ENCODE data around the gene TRPV4. TPM values are rescaled to one million over a fixed set of nuclear protein-coding genes. Genes with fewer than 3 reads are reported as not detected.

TRPV4 gene
- total RNA-seq, 5 donors from 2014 or later (not counting 1 experiment from before 2014, with no cell fraction given), result not detected

DNA sequence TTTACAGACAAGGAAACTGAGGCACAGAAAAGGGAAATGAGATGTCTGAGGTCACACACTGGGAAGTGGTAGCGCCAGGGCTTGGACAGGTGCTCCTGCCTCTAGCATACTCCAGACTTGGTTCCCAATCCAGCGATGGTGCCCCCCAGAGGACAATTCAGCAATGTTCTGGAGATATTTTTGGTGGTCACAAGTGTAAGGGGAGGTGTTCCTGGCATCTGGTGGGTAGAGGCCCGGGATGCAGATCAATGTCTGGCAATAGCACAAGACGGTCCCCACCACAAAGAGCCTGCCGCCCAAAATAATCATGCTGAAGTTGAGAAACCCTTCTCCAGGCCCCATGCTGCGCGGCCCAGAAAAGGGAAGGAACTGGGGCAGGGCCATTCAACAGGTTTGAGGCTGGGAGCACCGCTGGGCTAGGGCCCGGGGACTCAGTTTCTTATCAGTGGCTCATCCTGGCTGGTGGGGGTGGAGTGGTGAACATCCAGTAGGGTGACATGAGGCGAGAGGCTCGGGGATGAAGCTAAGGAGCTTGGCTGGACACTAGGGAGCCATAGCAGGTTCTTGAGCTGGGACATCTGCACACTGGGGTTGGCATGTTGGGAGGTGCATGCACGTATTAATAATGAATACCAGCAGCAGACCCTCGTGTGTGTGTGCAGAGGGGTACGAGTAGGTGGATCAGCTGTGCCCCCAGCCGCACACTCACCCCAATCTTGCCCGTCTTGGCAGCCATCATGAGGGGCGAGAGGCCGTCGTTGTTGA, 35.1 kb downstream of the TRPV4 start:
- 49% methylated on average over 16 of the region's 19 CpGs for WGBS (ENCODE audit: insufficient coverage)

DNA sequence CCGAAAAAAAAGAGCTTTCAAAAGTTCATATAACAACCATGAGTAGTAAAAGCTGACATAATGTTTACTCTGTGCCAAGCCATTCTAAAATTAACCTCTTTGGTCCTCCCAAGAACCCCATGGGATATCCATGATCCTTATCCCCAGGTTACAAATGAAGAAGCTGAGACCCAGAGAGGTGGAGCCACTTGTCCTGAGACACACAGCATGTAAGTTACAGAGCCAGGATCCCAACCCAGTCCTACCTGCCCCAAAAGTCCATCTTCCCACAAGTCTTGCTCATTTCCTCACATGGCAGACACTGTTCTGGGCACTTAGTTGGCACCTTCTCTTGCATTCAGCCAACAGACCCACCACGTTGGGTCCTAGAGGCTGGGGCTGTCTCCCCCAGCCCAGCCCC, 37.1 kb downstream of the TRPV4 start:
- Mint-ChIP-seq H3K36me3 (no peaks in the 10 kb centered on the region), H3K27ac (no peak overlapping the region), H3K27me3 (peaks cover 13 to 19% of the 10 kb centered on the region in 2 donors), H3K4me3 (no peak overlapping the region), H3K4me1 (no peaks in the 10 kb centered on the region), H3K9me3 (no peaks in the 10 kb centered on the region)
- no peaks in the 10 kb centered on the region for H3K4me1 ChIP-seq (ENCODE audit: control insufficient read depth in 1 of 2, extremely low read depth in 1 of 2, insufficient read depth in 2 of 2, low read length in 2 of 2)
- H3K9me3 ChIP-seq, result no peaks in the 10 kb centered on the region
- 67% methylated on average over 1 of the region's 2 CpGs for WGBS (ENCODE audit: insufficient coverage)
- H3K4me3 ChIP-seq (ENCODE audit: control insufficient read depth in 1 of 2, extremely low read depth in 1 of 2, low read length in 1 of 2), result no peak overlapping the region
- no peaks in the 10 kb centered on the region for H3K36me3 ChIP-seq (ENCODE audit: control insufficient read depth in 2 of 2, extremely low read depth in 1 of 2, insufficient read depth in 1 of 2, low read length in 1 of 2)
- ChIA-PET POLR2A (interaction anchor here in 1 of 2 donors (0.5 to 0.7 kb wide), 2 partner anchors 71 to 241 kb away, joined by 3 read pairs; no protein-coding TSS in a partner anchor), CTCF (interaction anchor here in 1 of 2 donors (0.5 kb wide), 1 partner anchor 335 kb away, joined by 3 read pairs; no protein-coding TSS in a partner anchor)
- peaks cover 0 to 36% of the 10 kb centered on the region in 2 experiments for H3K27me3 ChIP-seq (replicated peaks in 1 of 2; ENCODE audit: control insufficient read depth in 2 of 2, extremely low read depth in 1 of 2, insufficient read depth in 2 of 2, low read length in 1 of 2)
- DNase-seq, result no peak
- no peak overlapping the region for H3K27ac ChIP-seq (ENCODE audit: low read length)
- ATAC-seq (replicated peaks in 1 of 4), result no peak

More for the DNA sequence above, 35.1 kb downstream of the TRPV4 start:
- ATAC-seq (replicated peaks in 1 of 4) (no peak), DNase-seq (no peak)
- Mint-ChIP-seq H3K27me3 (peaks cover 7 to 13% of the 10 kb centered on the region in 2 donors), H3K4me1 (no peaks in the 10 kb centered on the region), H3K4me3 (no peak overlapping the region), H3K36me3 (no peaks in the 10 kb centered on the region), H3K9me3 (no peaks in the 10 kb centered on the region), H3K27ac (no peak overlapping the region)
- no peaks in the 10 kb centered on the region for H3K4me1 ChIP-seq (ENCODE audit: control insufficient read depth in 1 of 2, extremely low read depth in 1 of 2, insufficient read depth in 2 of 2, low read length in 2 of 2)
- no peaks in the 10 kb centered on the region for H3K9me3 ChIP-seq
- no peaks in the 10 kb centered on the region for H3K36me3 ChIP-seq (ENCODE audit: control insufficient read depth in 2 of 2, extremely low read depth in 1 of 2, insufficient read depth in 1 of 2, low read length in 1 of 2)
- peaks cover 0 to 24% of the 10 kb centered on the region in 2 experiments for H3K27me3 ChIP-seq (replicated peaks in 1 of 2; ENCODE audit: control insufficient read depth in 2 of 2, extremely low read depth in 1 of 2, insufficient read depth in 2 of 2, low read length in 1 of 2)
- no peak overlapping the region for H3K4me3 ChIP-seq (ENCODE audit: control insufficient read depth in 1 of 2, extremely low read depth in 1 of 2, low read length in 1 of 2)
- no peak overlapping the region for H3K27ac ChIP-seq (ENCODE audit: low read length)
- ChIA-PET CTCF (no interaction called here), POLR2A (interaction anchor here in 1 of 2 donors (0.7 kb wide), 1 partner anchor 103 kb away, joined by 5 read pairs; no protein-coding TSS in a partner anchor)

DNA sequence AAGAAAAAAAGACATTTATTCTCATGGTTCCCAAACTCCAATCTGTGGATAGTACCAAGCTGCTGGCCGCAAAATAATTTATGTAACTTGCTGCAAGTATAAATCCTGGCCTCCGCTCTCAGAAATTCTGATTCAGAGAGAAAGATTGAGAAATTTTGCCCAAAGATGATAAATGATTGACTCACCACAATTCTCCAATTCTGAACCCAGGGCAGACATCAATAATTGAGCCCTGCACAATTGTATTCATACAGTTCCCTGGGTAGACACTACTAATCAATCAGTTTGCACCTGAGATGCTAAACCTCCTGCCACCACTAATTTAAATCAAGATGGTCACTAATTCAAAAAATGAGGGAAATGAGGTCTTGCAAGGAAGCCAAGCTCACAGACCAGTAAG, 38.2 kb downstream of the TRPV4 start:
- H3K27ac ChIP-seq (ENCODE audit: low read length), result no peak overlapping the region
- CTCF ChIA-PET, result no interaction called here
- no peaks in the 10 kb centered on the region for H3K36me3 Mint-ChIP-seq

DNA sequence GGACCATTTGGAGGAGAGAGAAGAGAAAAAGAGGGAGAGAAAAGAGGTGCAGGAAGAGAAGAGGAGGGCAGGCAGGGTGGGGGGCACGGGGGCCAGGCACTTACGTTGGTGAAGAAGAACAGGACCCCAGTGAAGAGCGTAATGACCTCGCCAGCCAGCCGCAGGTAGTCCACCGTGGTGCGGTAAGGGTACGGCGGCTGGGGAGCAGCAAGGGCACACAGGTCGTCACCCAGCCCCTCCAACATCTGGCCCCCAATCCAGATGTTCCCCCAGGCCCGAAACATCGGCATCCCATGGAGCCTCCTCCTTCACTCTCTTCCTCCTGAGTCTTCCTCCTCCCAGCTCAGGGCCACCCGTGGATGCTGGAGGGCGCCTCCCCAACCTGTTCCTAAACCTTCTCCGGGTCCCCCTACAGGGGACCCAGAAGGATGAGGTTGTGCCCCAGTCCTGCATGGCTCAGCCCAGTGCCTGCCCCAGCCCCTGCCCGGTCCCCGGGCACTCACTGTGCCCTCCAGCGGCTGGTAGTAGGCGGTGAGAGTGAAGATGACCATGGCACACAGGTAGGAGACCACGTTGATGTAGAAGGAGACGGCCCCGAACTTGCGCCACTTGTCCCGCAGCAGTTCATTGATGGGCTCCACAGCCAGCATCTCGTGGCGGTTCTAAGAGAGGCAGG, 39.2 kb downstream of the TRPV4 start:
- POLR2A ChIA-PET, result no interaction called here
- ATAC-seq (replicated peaks in 1 of 4) (no peak), DNase-seq (no peak)
- Mint-ChIP-seq H3K27ac (no peak overlapping the region), H3K9me3 (no peaks in the 10 kb centered on the region), H3K4me3 (no peak overlapping the region), H3K36me3 (no peaks in the 10 kb centered on the region), H3K27me3 (peaks cover 23 to 24% of the 10 kb centered on the region in 2 donors), H3K4me1 (no peaks in the 10 kb centered on the region)
- Histone ChIP-seq H3K4me3 (ENCODE audit: control insufficient read depth in 1 of 2, extremely low read depth in 1 of 2, low read length in 1 of 2) (no peak overlapping the region), H3K27me3 (replicated peaks in 1 of 2; ENCODE audit: control insufficient read depth in 2 of 2, extremely low read depth in 1 of 2, insufficient read depth in 2 of 2, low read length in 1 of 2) (peaks cover 0 to 36% of the 10 kb centered on the region in 2 experiments), H3K9me3 (no peaks in the 10 kb centered on the region), H3K36me3 (ENCODE audit: control insufficient read depth in 2 of 2, extremely low read depth in 1 of 2, insufficient read depth in 1 of 2, low read length in 1 of 2) (no peaks in the 10 kb centered on the region), H3K27ac (ENCODE audit: low read length) (no peak overlapping the region), H3K4me1 (ENCODE audit: control insufficient read depth in 1 of 2, extremely low read depth in 1 of 2, insufficient read depth in 2 of 2, low read length in 2 of 2) (no peaks in the 10 kb centered on the region)
- CTCF ChIA-PET, result no interaction called here
- 87% methylated on average over 17 of the region's 26 CpGs for WGBS (ENCODE audit: insufficient coverage)

More for the DNA sequence above, 38.2 kb downstream of the TRPV4 start:
- no peaks in the 10 kb centered on the region for H3K4me1 Mint-ChIP-seq
- H3K36me3 ChIP-seq (ENCODE audit: control insufficient read depth in 2 of 2, extremely low read depth in 1 of 2, insufficient read depth in 1 of 2, low read length in 1 of 2), result no peaks in the 10 kb centered on the region
- peaks cover 0 to 36% of the 10 kb centered on the region in 2 experiments for H3K27me3 ChIP-seq (replicated peaks in 1 of 2; ENCODE audit: control insufficient read depth in 2 of 2, extremely low read depth in 1 of 2, insufficient read depth in 2 of 2, low read length in 1 of 2)
- no CpG with 5 or more reads among the region's 2 CpGs for WGBS (ENCODE audit: insufficient coverage)
- peaks cover 20 to 23% of the 10 kb centered on the region in 2 donors for H3K27me3 Mint-ChIP-seq
- DNase-seq, result no peak
- no peak overlapping the region for H3K4me3 ChIP-seq (ENCODE audit: control insufficient read depth in 1 of 2, extremely low read depth in 1 of 2, low read length in 1 of 2)
- H3K27ac Mint-ChIP-seq, result no peak overlapping the region
- no peaks in the 10 kb centered on the region for H3K4me1 ChIP-seq (ENCODE audit: control insufficient read depth in 1 of 2, extremely low read depth in 1 of 2, insufficient read depth in 2 of 2, low read length in 2 of 2)
- no peaks in the 10 kb centered on the region for H3K9me3 ChIP-seq
- ATAC-seq (replicated peaks in 1 of 4), result no peak
- no peaks in the 10 kb centered on the region for H3K9me3 Mint-ChIP-seq
- no peak overlapping the region for H3K4me3 Mint-ChIP-seq
- POLR2A ChIA-PET, result interaction anchor here in 1 of 2 donors (0.6 kb wide), 1 partner anchor 1327 kb away, joined by 4 read pairs; no protein-coding TSS in a partner anchor

DNA sequence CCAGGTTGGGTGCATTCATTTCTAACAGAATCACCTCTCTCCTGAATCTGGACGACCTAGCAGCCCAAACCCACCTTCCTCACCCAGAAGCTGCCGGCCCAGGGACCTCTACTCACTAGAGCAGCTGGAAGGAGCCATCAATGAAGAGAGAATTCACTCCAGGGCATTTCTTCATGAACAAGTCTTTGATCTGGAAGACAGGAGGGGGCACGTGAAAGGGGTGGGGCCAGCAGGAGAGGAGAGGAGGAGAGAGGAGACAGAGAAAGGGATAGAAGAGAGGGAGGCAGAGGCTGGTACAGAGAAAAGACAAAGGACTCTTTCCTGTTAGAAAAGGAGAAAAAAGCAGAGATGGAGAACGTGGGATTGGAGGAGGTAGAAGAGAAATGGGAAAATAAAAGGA, 39.8 kb downstream of the TRPV4 start:
- DNase-seq (no peak), ATAC-seq (replicated peaks in 1 of 4) (no peak)
- CTCF ChIA-PET, result no interaction called here
- H3K9me3 Mint-ChIP-seq, result no peaks in the 10 kb centered on the region
- POLR2A ChIA-PET, result no interaction called here
- Histone ChIP-seq H3K27ac (ENCODE audit: low read length) (no peak overlapping the region), H3K27me3 (replicated peaks in 1 of 2; ENCODE audit: control insufficient read depth in 2 of 2, extremely low read depth in 1 of 2, insufficient read depth in 2 of 2, low read length in 1 of 2) (peaks cover 0 to 38% of the 10 kb centered on the region in 2 experiments), H3K9me3 (no peaks in the 10 kb centered on the region), H3K36me3 (ENCODE audit: control insufficient read depth in 2 of 2, extremely low read depth in 1 of 2, insufficient read depth in 1 of 2, low read length in 1 of 2) (no peaks in the 10 kb centered on the region), H3K4me1 (ENCODE audit: control insufficient read depth in 1 of 2, extremely low read depth in 1 of 2, insufficient read depth in 2 of 2, low read length in 2 of 2) (no peaks in the 10 kb centered on the region), H3K4me3 (ENCODE audit: control insufficient read depth in 1 of 2, extremely low read depth in 1 of 2, low read length in 1 of 2) (no peak overlapping the region)
- H3K36me3 Mint-ChIP-seq, result no peaks in the 10 kb centered on the region
- no peaks in the 10 kb centered on the region for H3K4me1 Mint-ChIP-seq
- no peak overlapping the region for H3K27ac Mint-ChIP-seq
- H3K27me3 Mint-ChIP-seq, result peaks cover 23 to 24% of the 10 kb centered on the region in 2 donors
- WGBS (ENCODE audit: insufficient coverage), result 24% methylated on average over 2 of the region's 4 CpGs
- no peak overlapping the region for H3K4me3 Mint-ChIP-seq

DNA sequence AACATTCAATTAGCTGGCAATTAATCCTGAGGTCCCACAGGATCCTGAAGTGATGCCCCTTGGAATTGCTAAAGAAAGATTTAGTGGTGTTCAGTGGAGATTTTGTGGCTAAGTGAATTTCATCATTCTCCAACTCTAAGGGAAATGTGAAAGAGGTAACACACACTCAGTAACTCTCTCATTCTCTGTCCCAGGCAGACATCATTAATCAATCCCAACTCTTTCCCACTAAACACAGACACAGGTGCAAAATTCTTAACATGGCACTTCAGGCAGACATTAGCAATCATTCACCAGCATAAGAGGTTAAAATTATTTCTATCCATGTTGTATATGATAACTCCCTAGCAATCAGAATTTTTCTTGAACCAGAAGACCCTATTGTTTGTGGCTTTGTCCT, 40.2 kb downstream of the TRPV4 start:
- Histone ChIP-seq H3K27me3 (replicated peaks in 1 of 2; ENCODE audit: control insufficient read depth in 2 of 2, extremely low read depth in 1 of 2, insufficient read depth in 2 of 2, low read length in 1 of 2) (peaks cover 0 to 38% of the 10 kb centered on the region in 2 experiments), H3K27ac (ENCODE audit: low read length) (no peak overlapping the region), H3K36me3 (ENCODE audit: control insufficient read depth in 2 of 2, extremely low read depth in 1 of 2, insufficient read depth in 1 of 2, low read length in 1 of 2) (no peaks in the 10 kb centered on the region), H3K4me1 (ENCODE audit: control insufficient read depth in 1 of 2, extremely low read depth in 1 of 2, insufficient read depth in 2 of 2, low read length in 2 of 2) (no peaks in the 10 kb centered on the region), H3K4me3 (ENCODE audit: control insufficient read depth in 1 of 2, extremely low read depth in 1 of 2, low read length in 1 of 2) (no peak overlapping the region), H3K9me3 (no peaks in the 10 kb centered on the region)
- no peaks in the 10 kb centered on the region for H3K36me3 Mint-ChIP-seq
- ATAC-seq (replicated peaks in 1 of 4), result no peak
- ChIA-PET POLR2A (no interaction called here), CTCF (no interaction called here)
- no peak overlapping the region for H3K4me3 Mint-ChIP-seq
- H3K27ac Mint-ChIP-seq, result no peak overlapping the region
- no peak for DNase-seq
- H3K4me1 Mint-ChIP-seq, result no peaks in the 10 kb centered on the region
- H3K27me3 Mint-ChIP-seq, result peaks cover 23 to 24% of the 10 kb centered on the region in 2 donors
- H3K9me3 Mint-ChIP-seq, result no peaks in the 10 kb centered on the region
